Measurements from ENCODE around the gene CCDC3.
"Not testable (repeated sequence)": the region's sequence is repeated elsewhere in the genome, so short reads cannot be mapped to it uniquely, and the experiment has no call there.

Gene CCDC3

DNA sequence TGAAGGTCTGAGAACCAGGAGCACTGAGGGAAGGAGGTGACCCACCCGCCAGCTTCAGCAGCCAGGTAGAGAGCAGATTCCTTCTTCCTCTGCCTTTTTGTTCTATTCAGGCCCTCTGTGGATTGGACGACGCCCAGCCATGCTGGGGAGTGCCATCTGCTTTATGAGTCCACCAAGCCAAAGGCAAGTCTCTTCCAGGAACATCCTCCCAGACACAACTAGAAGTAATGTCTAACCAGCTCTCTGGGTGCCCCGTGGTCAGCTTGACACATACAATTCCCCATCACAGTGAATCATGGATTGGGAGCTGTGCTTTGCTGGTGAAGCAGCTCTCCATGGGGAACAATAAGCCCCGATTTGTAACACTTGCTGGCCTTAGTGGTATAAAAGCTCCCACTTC lies 125.2 kb downstream of the CCDC3 start:
- DNase-seq, result no peak

DNA sequence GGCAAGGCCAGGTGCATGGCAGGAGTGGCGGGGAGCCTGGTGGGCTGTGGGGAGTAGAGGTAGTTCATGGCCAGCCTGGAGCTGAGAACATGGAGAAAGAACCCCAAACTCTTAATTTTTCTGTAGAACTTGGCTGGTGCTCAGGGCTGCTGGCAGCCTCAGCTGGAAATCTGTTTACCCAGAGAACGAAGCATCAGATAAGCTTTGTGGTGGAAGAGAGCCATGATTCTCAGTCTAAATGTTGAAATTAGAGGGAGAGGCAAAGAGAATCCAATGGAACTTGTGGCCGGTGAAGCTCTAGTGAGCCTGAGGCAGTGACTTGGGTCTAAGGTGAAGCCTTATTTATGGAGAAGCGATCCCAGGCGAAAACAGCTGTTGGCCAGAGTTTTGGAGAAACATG lies 126.4 kb downstream of the CCDC3 start:
- peak; percentile 22 for DNase-seq

DNA sequence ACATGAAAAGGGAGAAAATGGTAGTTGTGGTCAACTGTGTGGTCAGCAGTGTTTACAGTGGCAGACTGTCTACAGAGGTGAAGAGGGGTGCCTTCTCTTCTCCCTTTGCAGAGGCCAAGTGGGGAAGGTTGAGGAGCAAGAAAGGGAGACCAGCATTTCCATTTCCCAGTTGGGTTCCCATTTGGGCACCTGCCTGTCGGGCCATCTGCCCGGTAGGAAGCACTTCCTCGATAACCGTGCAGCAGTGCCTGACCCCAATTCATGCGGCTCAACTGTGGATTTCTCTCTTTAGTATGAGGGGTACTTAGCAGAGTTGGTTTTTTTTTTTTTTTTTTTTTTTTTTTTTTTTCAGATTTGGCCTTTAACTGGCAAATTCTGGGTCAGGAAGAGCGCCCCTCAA lies 127.0 kb downstream of the CCDC3 start:
- no peak for DNase-seq

GRCh38 chr10:12873172-12873571 lies 128.3 kb downstream of the CCDC3 start:
- no peak for DNase-seq

DNA sequence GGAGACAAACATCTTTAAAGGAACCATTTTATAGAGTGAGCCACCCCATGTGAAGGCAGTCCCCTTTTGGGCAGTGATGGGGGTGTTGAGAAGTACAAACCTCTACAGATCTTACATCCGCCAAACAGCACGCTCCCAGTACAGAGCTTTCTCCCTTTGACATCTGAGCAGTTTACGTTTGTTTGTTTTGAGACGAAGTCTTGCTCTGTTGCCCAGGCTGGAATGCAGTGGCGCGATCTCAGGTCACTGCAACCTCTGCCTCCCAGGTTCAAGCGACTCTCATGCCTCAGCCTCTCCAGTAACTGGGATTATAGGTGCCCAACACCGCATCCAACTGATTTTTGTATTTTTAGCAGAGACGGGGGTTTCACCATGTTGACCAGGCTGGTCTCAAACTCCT lies 128.9 kb downstream of the CCDC3 start:
- DNase-seq, result no peak

- DNase-seq, result no peak
Observed at GRCh38 chr10:12869427-12869826, 132.1 kb downstream of the CCDC3 start.

DNA sequence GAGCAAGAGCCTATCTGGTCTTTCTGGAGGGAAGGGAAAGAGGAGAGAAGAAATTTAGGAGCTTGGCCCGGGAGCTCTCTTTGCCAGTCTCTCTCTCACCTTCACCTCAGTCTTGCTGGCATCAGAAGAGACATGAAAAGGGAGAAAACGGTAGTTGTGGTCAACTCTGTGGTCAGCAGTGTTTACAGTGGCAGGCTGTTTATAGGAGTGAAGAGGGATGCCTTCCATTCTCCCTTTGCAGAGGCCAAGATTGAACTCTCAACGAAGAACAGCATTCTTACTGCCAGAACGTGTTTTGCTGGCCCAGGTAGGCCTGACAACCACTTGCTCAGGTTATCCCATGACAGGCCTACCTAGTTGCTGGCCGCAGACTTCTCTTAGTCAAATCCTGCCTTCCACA lies 133.3 kb downstream of the CCDC3 start:
- no peak for DNase-seq

GRCh38 chr10:12865515-12865914 lies 136.0 kb downstream of the CCDC3 start:
- DNase-seq, result not testable (repeated sequence)

GRCh38 chr10:12862459-12862858 lies 139.1 kb downstream of the CCDC3 start:
- no peak for DNase-seq

DNA sequence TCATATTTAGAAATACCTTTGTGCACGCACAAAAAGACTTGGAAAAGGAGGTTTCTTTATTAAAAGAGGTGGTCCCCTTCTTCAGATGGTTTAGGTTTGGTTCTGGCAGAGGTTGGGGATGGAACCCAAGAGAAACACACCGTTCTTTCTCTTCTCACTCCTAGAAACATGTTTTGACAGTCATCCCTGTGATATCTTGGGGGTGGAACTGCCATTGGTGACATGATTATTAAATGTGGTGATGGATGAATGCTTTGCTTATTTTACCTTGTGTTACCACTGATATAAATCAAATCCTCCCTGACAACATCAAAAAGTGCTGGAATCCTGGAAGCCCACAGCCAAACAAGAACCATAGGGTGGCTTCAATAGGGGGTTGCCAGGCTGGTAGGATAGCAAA lies 146.5 kb downstream of the CCDC3 start:
- DNase-seq, result no peak

- no peak for DNase-seq
Observed at GRCh38 chr10:12852687-12853086, 148.8 kb downstream of the CCDC3 start.

GRCh38 chr10:12849319-12850181 lies 152.0 kb downstream of the CCDC3 start:
- peak; percentile 37 for DNase-seq

DNA sequence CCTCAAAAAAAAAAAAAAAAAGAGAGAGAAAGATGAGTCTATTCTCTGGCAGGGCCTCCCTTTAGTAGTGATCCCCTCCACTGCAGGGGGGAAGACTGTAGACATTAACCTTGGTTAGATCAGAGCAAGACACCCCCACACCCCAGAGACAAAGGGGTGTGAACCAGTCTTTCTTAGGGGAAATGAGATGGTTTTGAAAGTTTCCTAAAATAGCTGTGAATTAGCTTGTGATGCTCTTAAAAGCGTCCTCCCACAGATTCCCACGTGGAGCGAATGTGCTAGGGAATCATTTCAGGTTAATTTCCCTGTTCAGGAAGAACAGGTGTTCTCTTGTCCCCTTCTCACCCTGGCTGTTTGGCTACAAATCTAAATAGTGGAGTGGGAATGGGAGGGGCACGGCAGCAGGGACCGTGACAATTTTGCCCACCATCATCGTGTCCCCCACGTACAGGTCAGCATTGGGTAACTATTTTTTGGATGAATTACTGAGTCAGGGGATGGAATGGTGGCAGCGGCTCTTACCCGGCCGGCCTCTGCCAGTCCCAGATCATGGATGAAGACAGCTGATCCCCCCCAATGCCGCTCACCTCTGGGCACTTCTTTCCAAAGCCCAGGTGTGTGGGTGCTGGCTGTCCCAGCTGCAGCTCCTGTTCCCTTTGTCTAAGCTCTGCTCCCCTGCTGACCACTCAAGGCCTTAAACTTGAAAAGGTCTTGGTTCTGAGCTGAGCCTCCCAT lies 152.9 kb downstream of the CCDC3 start:
- DNase-seq, result no peak

GRCh38 chr10:12847361-12847975 lies 154.0 kb downstream of the CCDC3 start:
- no peak for DNase-seq

DNA sequence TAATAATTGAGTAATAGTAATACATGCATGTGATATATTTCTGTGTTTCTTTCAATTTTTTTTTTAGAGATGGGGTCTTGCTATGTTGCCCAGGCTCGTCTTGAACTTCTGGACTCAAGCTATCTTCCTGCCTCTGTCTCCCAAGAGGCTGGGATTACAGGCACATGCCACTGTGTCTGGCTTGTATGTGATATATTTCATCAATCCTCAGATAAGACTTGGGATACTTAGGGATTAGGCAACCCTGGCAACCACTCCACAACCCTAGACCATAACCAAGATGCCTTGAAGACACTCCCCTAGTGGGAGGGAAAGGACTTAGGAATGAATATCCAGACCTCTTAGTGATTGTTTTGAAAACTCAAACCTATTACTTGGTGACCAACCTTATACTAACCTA lies 154.8 kb downstream of the CCDC3 start:
- no peak for DNase-seq

All from NCI-H1092 (cell line).